CD14-positive monocyte (primary cell): ENCODE results near the gene OR12D3. TPM values are rescaled to one million over a fixed set of nuclear protein-coding genes. Genes with fewer than 3 reads are reported as not detected.

ENCODE experiments used
- DNase-seq, 3 donors: peaks; one replicate each; pipeline ENCODE4 v3.0.0-alpha.2; 2011 to 2022
- H2AFZ ChIP-seq: 2 replicates; pipeline ENCODE4 v1.6.0; 2012; ENCODE audit warnings: mild to moderate bottlenecking, low read depth, low read length, inconsistent platforms; ENCODE audit not compliant: insufficient read depth, poor library complexity, severe bottlenecking
- H3K27ac ChIP-seq, 2 donors: 1 replicate in 1 of 2; 2 replicates in 1 of 2; pipeline ENCODE4 v1.5.1; 2012 to 2013; ENCODE audit warnings: low read length in 2 of 2, control low read depth in 1 of 2, inconsistent platforms in 1 of 2, low read depth in 1 of 2, mild to moderate bottlenecking in 1 of 2
- H3K27me3 ChIP-seq, 2 donors: one replicate each; pipeline versions ENCODE4 v1.6.0 to v1.6.1; 2011 to 2013; ENCODE audit warnings: low read length in 2 of 2; ENCODE audit not compliant: control insufficient read depth in 2 of 2, insufficient read depth in 2 of 2
- H3K36me3 ChIP-seq, 2 donors: replicated peaks in 1 of 2; 1 replicate in 1 of 2; 2 replicates in 1 of 2; pipeline versions ENCODE4 v1.5.1 to v1.6.1; 2012 to 2013; ENCODE audit warnings: low read length in 2 of 2, control low read depth in 1 of 2, inconsistent platforms in 1 of 2, mild to moderate bottlenecking in 1 of 2; ENCODE audit not compliant: insufficient read depth in 2 of 2, control insufficient read depth in 1 of 2
- H3K4me1 ChIP-seq, 2 donors: 1 replicate in 1 of 2; 2 replicates in 1 of 2; pipeline versions ENCODE4 v1.5.1 to v1.6.1; 2012 to 2013; ENCODE audit warnings: low read length in 2 of 2, control low read depth in 1 of 2, inconsistent platforms in 1 of 2, mild to moderate bottlenecking in 1 of 2, moderate library complexity in 1 of 2; ENCODE audit not compliant: insufficient read depth in 2 of 2, control insufficient read depth in 1 of 2
- H3K4me2 ChIP-seq: replicated peaks from 2 replicates; pipeline ENCODE3; 2012; ENCODE audit warnings: low read length, moderate library complexity, mild to moderate bottlenecking; ENCODE audit not compliant: poor library complexity, severe bottlenecking; ENCODE audit errors: extremely low read depth
- H3K4me3 ChIP-seq, 3 experiments: fragments of 200-600 bp in 1 of 3; sonication (generic) in 1 of 3; replicated peaks in 1 of 3; 1 replicate in 2 of 3; 2 replicates in 1 of 3; pipeline ENCODE4 v1.5.1; 2011 to 2013; ENCODE audit warnings: low read length in 3 of 3, mild to moderate bottlenecking in 3 of 3, control low read depth in 2 of 3, low read depth in 2 of 3, inconsistent platforms in 1 of 3, moderate library complexity in 1 of 3
- H3K79me2 ChIP-seq: 2 replicates; pipeline ENCODE4 v1.6.0; 2012; ENCODE audit warnings: mild to moderate bottlenecking, control low read depth, inconsistent platforms, low read length, moderate library complexity; ENCODE audit not compliant: insufficient read depth
- H3K9ac ChIP-seq: 2 replicates; pipeline ENCODE4 v1.6.0; 2017; ENCODE audit warnings: low read length, mild to moderate bottlenecking; ENCODE audit not compliant: insufficient read depth, poor library complexity, severe bottlenecking
- H3K9me3 ChIP-seq, 2 donors: replicated peaks in 1 of 2; 1 replicate in 1 of 2; 2 replicates in 1 of 2; pipeline versions ENCODE4 v1.5.1 to v1.6.1; 2012 to 2013; ENCODE audit warnings: low read length in 2 of 2, control low read depth in 1 of 2; ENCODE audit not compliant: control insufficient read depth in 1 of 2, insufficient read depth in 1 of 2
- H4K20me1 ChIP-seq: 2 replicates; pipeline ENCODE4 v1.6.0; 2012; ENCODE audit warnings: mild to moderate bottlenecking, low read length, control low read depth, moderate library complexity; ENCODE audit not compliant: insufficient read depth
- H3K27ac Mint-ChIP-seq, 7 donors: one replicate each; pipeline ENCODE4 v1.8.0; 2020; ENCODE audit warnings: mild to moderate bottlenecking in 7 of 7, mixed read lengths in 7 of 7, moderate library complexity in 6 of 7, inconsistent platforms in 2 of 7
- H3K27me3 Mint-ChIP-seq, 3 donors: one replicate each; pipeline ENCODE4 v1.8.0; 2021 to 2022; ENCODE audit warnings: low read depth in 3 of 3, mild to moderate bottlenecking in 3 of 3, mixed read lengths in 3 of 3, moderate library complexity in 3 of 3, inconsistent platforms in 1 of 3
- H3K36me3 Mint-ChIP-seq, 2 donors: one replicate each; pipeline ENCODE4 v1.8.0; 2020; ENCODE audit warnings: mixed read lengths in 2 of 2, inconsistent platforms in 1 of 2, mild to moderate bottlenecking in 1 of 2
- H3K4me1 Mint-ChIP-seq: one replicate; pipeline ENCODE4 v1.8.0; 2020; ENCODE audit warnings: mild to moderate bottlenecking, mixed read lengths
- H3K4me3 Mint-ChIP-seq, 2 donors: one replicate each; pipeline ENCODE4 v1.8.0; 2020; ENCODE audit warnings: mild to moderate bottlenecking in 2 of 2, mixed read lengths in 2 of 2, moderate library complexity in 1 of 2
- H3K9me3 Mint-ChIP-seq, 7 donors: one replicate each; pipeline ENCODE4 v1.8.0; 2020 to 2022; ENCODE audit warnings: mixed read lengths in 7 of 7, mild to moderate bottlenecking in 6 of 7, moderate library complexity in 6 of 7, inconsistent platforms in 2 of 7
- CTCF ChIP-seq: fragments of 200-600 bp; IDR thresholded peaks from one replicate; pipeline ENCODE4 v1.8.0; 2022; ENCODE audit warnings: antibody characterized with exemption, mild to moderate bottlenecking
- WGBS: methylation state at CpG from one replicate; pipeline ENCODE4 v1.1.5; 2013; ENCODE audit warnings: missing lambda C conversion rate; ENCODE audit not compliant: insufficient coverage; 5-methylcytosine and 5-hydroxymethylcytosine counted together
- intact Hi-C, 2 donors: fragments of 100-400 bp; cut with micrococcal nuclease; formaldehyde crosslinking; loops; one replicate each; pipeline versions ENCODE4 v1.15.0 to v1.15.1; 2023
- polyA plus RNA-seq, 3 donors: library from polyadenylated mRNA; depleted of rRNA in 1 of 3; unstranded in 2 of 3; stranded (reverse) in 1 of 3; fragments of 300-500 nt in 2 of 3; fragments of >200 nt in 1 of 3; fragmentation: Illumina TruSeq in 2 of 3; gene quantifications; 1 replicate in 2 of 3; 2 replicates in 1 of 3; pipeline ENCODE4 v1.2.3, GENCODE V29; 2012 to 2021

Gene OR12D3
- polyA plus RNA-seq, 3 donors: not detected

GRCh38 chr6:29368765-29369164 is 6.3 kb downstream of the OR12D3 start, which contains the start of gene OR5V1:
Gene OR5V1, minus strand, starts transcription at chr6:29368865. Its CDS starts 12,670 bp downstream, at chr6:29356195.
- DNase-seq: no peak

GRCh38 chr6:29355603-29356002 is 19.5 kb downstream of the OR12D3 start:
- Mint-ChIP-seq H3K27me3 (peaks cover 2 to 3% (median 2%) of the 10 kb centered on the region in 3 donors), H3K4me1 (no peaks in the 10 kb centered on the region)
- no peak overlapping the region for H3K4me3 ChIP-seq

More at GRCh38 chr6:29368765-29369164, 6.3 kb downstream of the OR12D3 start, which contains the start of gene OR5V1:
- H3K27ac Mint-ChIP-seq: no peak within 1 kb of the TSS
- H3K4me3 Mint-ChIP-seq: no peak within 1 kb of the TSS
- intact Hi-C loops: no loop called here
- H3K36me3 Mint-ChIP-seq: no peaks in the 10 kb centered on the region
- no peak within 1 kb of the TSS for H3K9ac ChIP-seq
- peaks cover 0 to 3% (median 3%) of the 10 kb centered on the region in 3 donors for H3K27me3 Mint-ChIP-seq
- no peaks in the 10 kb centered on the region for H3K4me1 ChIP-seq
- no peaks in the 10 kb centered on the region for H3K27me3 ChIP-seq
- H3K9me3 ChIP-seq: no peaks in the 10 kb centered on the region
- no peaks in the 10 kb centered on the region for H3K36me3 ChIP-seq
- no peaks in the 10 kb centered on the region for H3K4me1 Mint-ChIP-seq
- H2AFZ ChIP-seq: no peak within 1 kb of the TSS
- H3K9me3 Mint-ChIP-seq: peaks cover 0 to 3% (median 0%) of the 10 kb centered on the region in 7 donors
- no peak for TF ChIP-seq CTCF
- no peaks in the 10 kb centered on the region for H4K20me1 ChIP-seq
- no peaks in the 10 kb centered on the region for H3K79me2 ChIP-seq
- H3K4me2 ChIP-seq: no peak within 1 kb of the TSS
- WGBS: 100% methylated on average over 3 of the region's 3 CpGs
- no peak within 1 kb of the TSS for H3K27ac ChIP-seq
- H3K4me3 ChIP-seq: no peak within 1 kb of the TSS

More at GRCh38 chr6:29355603-29356002, 19.5 kb downstream of the OR12D3 start:
- Mint-ChIP-seq H3K36me3 (no peaks in the 10 kb centered on the region), H3K4me3 (no peak overlapping the region), H3K27ac (no peak overlapping the region), H3K9me3 (peaks cover 0 to 4% (median 2%) of the 10 kb centered on the region in 7 donors)
- H3K9me3 ChIP-seq: no peaks in the 10 kb centered on the region
- no peaks in the 10 kb centered on the region for H3K36me3 ChIP-seq
- no peaks in the 10 kb centered on the region for H3K4me1 ChIP-seq
- no CpG with 5 or more reads among the region's 1 CpG for WGBS
- no peak overlapping the region for H3K27ac ChIP-seq
- H2AFZ ChIP-seq: no peak overlapping the region
- TF ChIP-seq CTCF: no peak
- H3K27me3 ChIP-seq: no peaks in the 10 kb centered on the region
- H4K20me1 ChIP-seq: no peaks in the 10 kb centered on the region
- DNase-seq: no peak
- H3K4me2 ChIP-seq: no peak overlapping the region
- intact Hi-C loops: no loop called here
- no peaks in the 10 kb centered on the region for H3K79me2 ChIP-seq
- H3K9ac ChIP-seq: no peak overlapping the region
